Body of pancreas (tissue), 4 donors: ENCODE results near the gene FAM236B. TPM values are rescaled to one million over a fixed set of nuclear protein-coding genes. Genes with fewer than 3 reads are reported as not detected.
"Not testable (repeated sequence)": the region's sequence is repeated elsewhere in the genome, so short reads cannot be mapped to it uniquely, and the experiment has no call there.

Experiments used
- ATAC-seq: fragments of 150-250 bp; one replicate; pipeline ENCODE4 v1.9.1; 2016
- DNase-seq, 4 donors: peaks; one replicate each; pipeline ENCODE4 v3.0.0-alpha.2; 2019
- H3K27ac ChIP-seq, 4 donors: fragments of 200-600 bp; sonication (generic); 1 replicate in 3 of 4; 2 replicates in 1 of 4; pipeline versions ENCODE4 v1.5.1 to v1.6.1; 2016 to 2019; ENCODE audit warnings: mild to moderate bottlenecking in 1 of 4, mixed read lengths in 1 of 4, moderate library complexity in 1 of 4
- H3K27me3 ChIP-seq, 2 donors: fragments of 200-600 bp; sonication (generic); one replicate each; pipeline ENCODE4 v1.6.0; 2016; ENCODE audit warnings: mild to moderate bottlenecking in 1 of 2
- H3K36me3 ChIP-seq, 2 donors: fragments of 200-600 bp; sonication (generic); replicated peaks in 1 of 2; 2 replicates each; pipeline ENCODE4 v1.5.1; 2016; ENCODE audit warnings: low read depth in 2 of 2; ENCODE audit not compliant: insufficient read depth in 1 of 2
- H3K4me1 ChIP-seq: fragments of 200-600 bp; sonication (generic); one replicate; pipeline ENCODE4 v1.6.0; 2016
- H3K4me3 ChIP-seq, 2 donors: fragments of 200-600 bp; sonication (generic); 1 replicate in 1 of 2; 2 replicates in 1 of 2; pipeline ENCODE4 v1.5.1; 2016 to 2019
- H3K9me3 ChIP-seq, 3 donors: fragments of 200-600 bp; sonication (generic); 1 replicate in 2 of 3; 2 replicates in 1 of 3; pipeline ENCODE4 v1.5.1; 2016
- WGBS, 2 donors: methylation state at CpG; one replicate each; pipeline ENCODE4 v1.1.5; 2017; 5-methylcytosine and 5-hydroxymethylcytosine counted together
- intact Hi-C: fragments of 100-400 bp; cut with DNase I; formaldehyde crosslinking; loops from one replicate; pipeline ENCODE4 v1.15.1; 2023
- total RNA-seq, 2 donors: library from RNA; depleted of rRNA; stranded (reverse); fragments of >200 nt; gene quantifications; one replicate each; pipeline ENCODE4 v1.1.0, GENCODE V29; 2016

FAM236B gene
- not detected for total RNA-seq

- DNase-seq, H3K4me3 ChIP-seq, H3K27me3 ChIP-seq, H3K4me1 ChIP-seq, ATAC-seq, H3K27ac ChIP-seq, H3K9me3 ChIP-seq, H3K36me3 ChIP-seq, intact Hi-C loops: not testable (repeated sequence)
- WGBS, 2 donors, result no CpG with 5 or more reads among the region's 15 CpGs
These were observed at the start of gene FAM236B for GRCh38 chrX:72782560-72782959. FAM236B (minus strand) TSS chrX:72782660; CDS start chrX:72782560, 100 bp downstream.

GRCh38 chrX:72830701-72831100 is 48.2 kb upstream of the FAM236B start:
- H3K4me1 ChIP-seq, H3K36me3 ChIP-seq, H3K27me3 ChIP-seq, intact Hi-C loops, H3K9me3 ChIP-seq, ATAC-seq, DNase-seq, H3K4me3 ChIP-seq, H3K27ac ChIP-seq: not testable (repeated sequence)
- no CpG with 5 or more reads among the region's 13 CpGs for WGBS, 2 donors

DNA sequence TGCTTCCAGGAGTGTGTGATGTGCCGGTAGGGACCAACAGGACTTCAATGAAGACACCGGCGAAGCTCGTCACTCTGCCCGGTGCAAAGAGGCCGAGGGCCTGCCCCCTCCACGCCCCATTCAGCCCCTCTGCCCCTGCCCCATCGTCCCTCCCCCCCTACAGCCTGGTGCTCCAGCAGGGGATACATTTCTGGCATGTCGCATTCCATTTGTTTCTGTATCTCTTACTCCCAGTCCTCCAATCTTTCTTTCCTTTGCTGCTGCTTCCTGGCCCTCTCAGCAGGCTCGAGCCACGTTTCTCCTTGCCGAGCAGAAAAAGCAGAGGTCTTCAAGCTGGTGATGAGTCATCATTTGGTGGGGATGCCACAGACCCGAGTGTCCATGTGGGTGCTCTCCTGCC is 25.6 kb upstream of the FAM236B start, which contains the start of gene FAM236D:
Gene FAM236D (minus strand): TSS at position 101 of the 400 bp plus-strand sequence. CDS start 100 bp downstream, at position 1.
- ATAC-seq, H3K4me1 ChIP-seq, H3K4me3 ChIP-seq, DNase-seq, H3K36me3 ChIP-seq, H3K27me3 ChIP-seq, H3K9me3 ChIP-seq, intact Hi-C loops, H3K27ac ChIP-seq: not testable (repeated sequence)
- WGBS, 2 donors, result no CpG with 5 or more reads among the region's 13 CpGs

DNA sequence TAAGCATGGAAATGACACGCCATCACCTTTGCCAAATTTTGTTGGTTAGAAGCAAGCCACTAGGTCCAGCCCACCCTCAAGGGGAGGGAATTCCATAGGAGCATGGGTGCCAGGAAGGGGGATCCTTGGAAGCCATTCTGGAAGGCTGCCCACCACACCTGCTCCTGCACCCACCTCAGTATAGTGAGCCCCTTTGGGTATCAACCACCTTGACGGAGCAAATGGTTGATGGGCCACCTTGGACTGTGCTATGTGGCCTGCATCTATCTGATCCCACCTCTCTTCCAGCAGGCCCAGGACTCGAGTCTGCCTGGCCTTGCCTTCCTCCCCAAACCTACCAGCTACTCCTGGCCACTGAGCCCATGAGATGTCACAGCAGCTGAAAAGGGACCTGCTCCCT is 7.9 kb upstream of the FAM236B start:
- H3K9me3 ChIP-seq, H3K4me1 ChIP-seq, H3K36me3 ChIP-seq, H3K27me3 ChIP-seq, intact Hi-C loops, ATAC-seq, DNase-seq, H3K27ac ChIP-seq, H3K4me3 ChIP-seq: not testable (repeated sequence)
- no CpG with 5 or more reads among the region's 3 CpGs for WGBS, 2 donors

GRCh38 chrX:72788142-72788541 is 5.7 kb upstream of the FAM236B start:
- H3K27me3 ChIP-seq, H3K27ac ChIP-seq, H3K9me3 ChIP-seq, DNase-seq, H3K36me3 ChIP-seq, ATAC-seq, H3K4me3 ChIP-seq, H3K4me1 ChIP-seq, intact Hi-C loops: not testable (repeated sequence)
- no CpG with 5 or more reads among the region's 1 CpG for WGBS, 2 donors

- ATAC-seq, H3K36me3 ChIP-seq, DNase-seq, H3K27ac ChIP-seq, H3K4me3 ChIP-seq, H3K4me1 ChIP-seq, H3K27me3 ChIP-seq, intact Hi-C loops, H3K9me3 ChIP-seq: not testable (repeated sequence)
- WGBS, 2 donors, result no CpG with 5 or more reads among the region's 6 CpGs
These were observed 1.5 kb upstream of the FAM236B start for GRCh38 chrX:72783964-72784363.

GRCh38 chrX:72783365-72783936 is 991 bp upstream of the FAM236B start:
- H3K27ac ChIP-seq, ATAC-seq, H3K9me3 ChIP-seq, H3K4me1 ChIP-seq, intact Hi-C loops, DNase-seq, H3K4me3 ChIP-seq, H3K27me3 ChIP-seq, H3K36me3 ChIP-seq: not testable (repeated sequence)
- WGBS, 2 donors, result no CpG with 5 or more reads among the region's 8 CpGs

DNA sequence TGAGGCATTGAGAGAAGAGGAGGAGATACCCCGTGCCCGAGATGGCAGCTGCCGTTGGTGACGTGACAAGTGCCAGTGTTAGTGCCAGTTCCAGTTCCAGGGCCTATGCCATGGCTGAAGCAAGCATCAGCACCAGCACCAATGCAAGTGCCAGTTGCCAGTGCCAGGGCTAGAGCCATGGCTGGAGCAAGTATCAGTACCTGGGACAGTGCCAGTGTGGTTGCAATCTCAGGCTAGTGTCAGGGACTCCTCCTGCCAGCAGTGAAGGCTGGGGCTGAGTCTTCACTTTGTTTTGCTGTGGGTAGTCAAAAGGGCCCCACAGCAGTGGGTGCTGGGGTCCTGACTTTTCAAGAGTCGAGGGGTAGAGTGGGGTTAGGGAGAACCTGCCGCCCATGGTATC is 4.3 kb downstream of the FAM236B start:
- H3K27ac ChIP-seq, H3K4me3 ChIP-seq, intact Hi-C loops, DNase-seq, ATAC-seq, H3K27me3 ChIP-seq, H3K9me3 ChIP-seq, H3K4me1 ChIP-seq, H3K36me3 ChIP-seq: not testable (repeated sequence)
- WGBS, 2 donors, result no CpG with 5 or more reads among the region's 6 CpGs

DNA sequence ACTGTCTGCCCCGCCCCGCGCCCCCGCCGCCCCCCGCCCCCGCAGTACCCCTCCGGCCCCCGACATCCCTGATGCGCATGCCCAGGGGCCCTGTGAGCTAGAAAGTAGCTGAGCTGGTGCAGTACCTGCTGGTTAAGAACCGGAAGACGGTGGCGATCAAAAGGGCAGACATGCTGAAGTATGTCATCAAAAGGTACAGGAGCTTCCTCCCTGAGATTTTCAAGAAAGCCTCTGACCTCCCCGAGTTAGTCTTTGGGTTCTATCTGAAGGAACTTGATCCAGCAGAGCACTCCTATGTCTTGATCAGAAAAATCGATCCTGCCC is 5.0 kb downstream of the FAM236B start:
- H3K4me1 ChIP-seq, H3K9me3 ChIP-seq, H3K4me3 ChIP-seq, intact Hi-C loops, H3K36me3 ChIP-seq, H3K27me3 ChIP-seq, H3K27ac ChIP-seq, DNase-seq: not testable (repeated sequence)
- no CpG with 5 or more reads among the region's 15 CpGs for WGBS, 2 donors
- ATAC-seq, result peak; percentile 15

GRCh38 chrX:72776653-72777466 is 5.6 kb downstream of the FAM236B start, which contains the start of gene DMRTC1B:
DMRTC1B (plus strand) TSS chrX:72776890; CDS start chrX:72845136, 68,246 bp downstream.
- ATAC-seq, result peak; percentile 79
- WGBS, 2 donors, result no CpG with 5 or more reads among the region's 44 CpGs
- DNase-seq, result not testable (repeated sequence)

GRCh38 chrX:72760454-72760853 is 22.0 kb downstream of the FAM236B start:
- H3K4me1 ChIP-seq, H3K4me3 ChIP-seq, H3K36me3 ChIP-seq, H3K27ac ChIP-seq, DNase-seq, intact Hi-C loops, ATAC-seq, H3K9me3 ChIP-seq, H3K27me3 ChIP-seq: not testable (repeated sequence)
- WGBS, 2 donors, result no CpG with 5 or more reads among the region's 9 CpGs

More at GRCh38 chrX:72776653-72777466, 5.6 kb downstream of the FAM236B start, which contains the start of gene DMRTC1B:
- H3K27ac ChIP-seq, H3K36me3 ChIP-seq, H3K4me3 ChIP-seq, intact Hi-C loops, H3K4me1 ChIP-seq, H3K9me3 ChIP-seq, H3K27me3 ChIP-seq: not testable (repeated sequence)

GRCh38 chrX:72748545-72748944 is 33.9 kb downstream of the FAM236B start:
- no CpG with 5 or more reads among the region's 3 CpGs for WGBS, 2 donors
- H3K9me3 ChIP-seq, intact Hi-C loops, H3K27ac ChIP-seq, H3K4me1 ChIP-seq, H3K36me3 ChIP-seq, H3K4me3 ChIP-seq, DNase-seq, H3K27me3 ChIP-seq: not testable (repeated sequence)
- peak; percentile 52 for ATAC-seq
